MG63 (cell line): ENCODE results near the gene EFHD1. TPM values are rescaled to one million over a fixed set of nuclear protein-coding genes. Genes with fewer than 3 reads are reported as not detected.
"Not testable (repeated sequence)": the region's sequence is repeated elsewhere in the genome, so short reads cannot be mapped to it uniquely, and the experiment has no call there.

Experiments
- DNase-seq: peaks from one replicate; pipeline ENCODE4 v3.0.0-alpha.2; 2020
- H3K27me3 ChIP-seq: fragments of 250-450 bp; sonication (Bioruptor Pico); 2 replicates; pipeline ENCODE4 v1.5.1; 2020; ENCODE audit warnings: mild to moderate bottlenecking, moderate library complexity
- H3K36me3 ChIP-seq: fragments of 250-450 bp; sonication (Bioruptor Pico); 2 replicates; pipeline ENCODE4 v1.5.1; 2020; ENCODE audit warnings: mild to moderate bottlenecking, moderate library complexity
- H3K4me3 ChIP-seq: fragments of 250-450 bp; sonication (Bioruptor Pico); 2 replicates; pipeline ENCODE4 v1.5.1; 2020; ENCODE audit warnings: mild to moderate bottlenecking, moderate library complexity
- H3K9me3 ChIP-seq: fragments of 250-450 bp; sonication (Bioruptor Pico); 2 replicates; pipeline ENCODE4 v1.5.1; 2020; ENCODE audit warnings: mild to moderate bottlenecking, moderate library complexity
- total RNA-seq: library from RNA; depleted of rRNA; stranded (reverse); fragments of >200 nt; shearing (Covaris generic); gene quantifications from 2 replicates; pipeline ENCODE4 v1.2.3, GENCODE V29; 2014; ENCODE audit warnings: low replicate concordance

Gene EFHD1
- total RNA-seq, 1 experiment from 2014 or later: not detected

DNA sequence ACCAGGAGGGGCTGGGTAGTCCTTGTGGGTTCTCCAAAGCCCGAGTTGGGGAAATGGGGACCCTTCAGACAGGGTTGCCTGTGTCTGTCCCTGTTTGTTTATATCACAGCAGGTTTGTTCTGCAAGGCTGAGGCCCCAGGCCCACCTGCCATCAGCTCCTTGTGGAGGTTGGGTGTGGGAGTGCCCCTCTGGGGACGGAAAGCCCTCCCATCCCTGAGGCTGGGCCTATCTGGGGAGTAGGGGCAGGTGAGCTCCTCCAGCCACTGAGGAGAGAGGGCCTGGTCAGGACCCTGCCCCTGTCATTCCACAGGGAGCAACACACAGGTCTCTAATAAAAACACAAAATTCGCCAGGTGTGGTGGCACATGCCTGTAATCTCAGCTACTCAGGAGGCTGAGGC, 23.3 kb upstream of the EFHD1 start:
- H3K9me3 ChIP-seq: no peaks in the 10 kb centered on the region
- no peak for DNase-seq

DNA sequence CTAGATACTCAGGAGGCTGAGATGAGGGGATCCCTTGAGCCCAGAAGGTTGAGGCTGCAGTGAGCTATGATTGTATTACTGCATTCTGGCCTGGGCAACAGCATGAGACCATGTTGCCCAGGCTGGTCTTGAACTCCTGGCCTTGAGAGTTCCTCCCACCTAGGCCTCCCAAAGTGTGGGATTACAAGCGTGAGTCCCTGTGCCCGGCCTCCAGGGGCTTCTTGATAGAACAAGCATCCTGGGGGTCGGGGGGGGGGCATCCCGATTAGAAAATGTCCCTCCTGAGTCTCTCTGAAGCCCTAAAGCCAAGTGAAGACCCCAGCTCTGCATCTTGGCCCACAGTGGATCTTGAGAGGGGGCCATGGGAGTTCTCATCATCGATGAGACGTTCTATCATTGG, 22.3 kb upstream of the EFHD1 start:
- no peaks in the 10 kb centered on the region for H3K27me3 ChIP-seq
- no peaks in the 10 kb centered on the region for H3K36me3 ChIP-seq
- no peaks in the 10 kb centered on the region for H3K9me3 ChIP-seq
- DNase-seq: no peak
- no peak overlapping the region for H3K4me3 ChIP-seq

More for the DNA sequence above, 23.3 kb upstream of the EFHD1 start:
- Histone ChIP-seq H3K36me3 (no peaks in the 10 kb centered on the region), H3K4me3 (no peak overlapping the region), H3K27me3 (no peaks in the 10 kb centered on the region)

DNA sequence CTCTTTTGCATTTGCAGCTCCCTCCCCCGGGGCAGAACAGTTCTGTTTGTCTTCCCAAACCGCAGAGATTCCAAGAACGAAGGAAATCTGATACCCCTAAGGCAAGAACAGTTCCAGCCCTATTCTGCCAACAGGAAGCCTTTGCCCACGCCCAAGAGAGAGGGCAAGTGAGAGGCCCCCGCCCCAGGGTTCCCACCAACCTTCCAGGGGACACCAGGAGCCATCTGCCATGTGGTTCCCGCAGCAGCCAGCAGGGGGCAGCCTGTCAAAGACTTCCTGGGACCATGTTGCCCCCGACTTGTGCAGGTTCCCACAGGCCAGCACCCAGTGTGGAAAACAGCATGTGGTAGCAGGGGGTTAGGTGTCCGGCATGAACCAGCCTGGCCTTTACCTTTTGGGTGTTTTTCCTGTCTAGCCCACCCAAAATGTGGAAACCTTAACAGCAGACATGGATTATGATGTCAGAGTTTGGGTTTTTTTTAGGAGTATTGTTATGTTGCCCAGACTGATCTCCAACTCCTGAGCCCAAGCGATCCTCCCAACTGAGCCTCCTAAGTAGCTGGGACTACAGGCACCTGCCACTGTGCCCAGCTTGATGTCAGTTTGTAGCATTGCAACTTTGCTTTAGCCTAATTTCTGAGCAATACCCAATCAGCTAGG, 21.7 kb upstream of the EFHD1 start:
- Histone ChIP-seq H3K4me3 (no peak overlapping the region), H3K36me3 (no peaks in the 10 kb centered on the region), H3K9me3 (no peaks in the 10 kb centered on the region), H3K27me3 (no peaks in the 10 kb centered on the region)
- DNase-seq: peak; percentile 67

DNA sequence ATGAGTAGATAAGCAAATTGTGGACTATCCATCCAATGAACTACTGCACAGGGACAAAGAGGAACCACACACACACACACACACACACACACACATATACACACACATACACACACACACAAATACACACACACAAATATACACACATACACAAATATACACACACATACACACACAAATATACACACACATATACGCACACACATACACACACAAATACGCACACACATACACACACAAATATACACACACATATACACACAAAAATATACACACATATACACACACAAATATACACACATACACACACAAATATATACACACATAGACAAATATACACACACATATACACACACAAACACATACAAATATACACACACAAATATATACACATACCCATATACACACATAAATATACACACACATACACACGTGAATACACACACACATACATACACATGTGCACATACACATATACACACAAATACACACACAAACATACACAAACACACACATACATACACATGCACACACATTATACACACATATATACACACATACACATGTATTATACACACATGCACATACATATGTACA, 19.8 kb upstream of the EFHD1 start:
- Histone ChIP-seq H3K27me3 (no peaks in the 10 kb centered on the region), H3K9me3 (no peaks in the 10 kb centered on the region), H3K4me3 (no peak overlapping the region), H3K36me3 (no peaks in the 10 kb centered on the region)
- no peak for DNase-seq

DNA sequence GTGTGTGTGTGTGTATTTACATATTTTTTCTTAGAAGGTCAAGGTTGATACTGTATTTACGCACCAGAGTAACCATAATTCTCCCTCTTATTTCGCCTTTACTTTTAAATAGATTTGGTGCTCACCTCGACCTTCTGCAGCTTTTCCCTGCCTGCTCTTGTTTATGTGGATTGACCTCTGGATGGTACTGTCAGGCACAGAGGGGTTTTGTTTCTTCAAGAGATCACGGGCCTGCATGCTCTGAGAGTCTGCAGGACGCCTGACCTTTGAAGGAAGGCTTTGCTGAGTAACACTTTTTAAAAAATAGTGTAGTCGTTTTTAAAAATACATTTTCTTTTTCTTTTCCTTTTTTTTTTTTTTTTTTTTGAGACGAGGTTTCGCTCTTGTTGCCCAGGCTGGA, 18.1 kb upstream of the EFHD1 start:
- Histone ChIP-seq H3K36me3 (no peaks in the 10 kb centered on the region), H3K4me3 (no peak overlapping the region), H3K9me3 (no peaks in the 10 kb centered on the region), H3K27me3 (no peaks in the 10 kb centered on the region)
- DNase-seq: no peak

DNA sequence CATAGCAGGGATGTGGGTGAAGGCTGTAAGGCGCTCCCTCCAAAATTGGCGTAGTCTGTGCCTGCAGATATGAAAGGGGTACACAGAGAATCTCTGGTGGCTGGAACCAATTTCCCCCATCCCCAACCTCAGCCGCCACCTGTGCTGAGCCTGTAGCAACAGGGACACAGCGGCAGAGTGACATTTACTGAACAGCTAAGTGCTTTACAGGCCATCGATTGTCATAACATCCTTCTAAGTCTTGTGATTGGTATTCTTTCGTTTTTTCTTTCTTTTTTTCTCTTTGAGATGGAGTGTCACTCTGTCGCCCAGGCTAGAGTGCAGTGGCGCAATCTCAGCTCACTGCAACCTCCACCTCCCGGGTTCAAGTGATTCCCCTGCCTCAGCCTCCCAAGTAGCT, 12.2 kb upstream of the EFHD1 start:
- H3K36me3 ChIP-seq: no peaks in the 10 kb centered on the region

DNA sequence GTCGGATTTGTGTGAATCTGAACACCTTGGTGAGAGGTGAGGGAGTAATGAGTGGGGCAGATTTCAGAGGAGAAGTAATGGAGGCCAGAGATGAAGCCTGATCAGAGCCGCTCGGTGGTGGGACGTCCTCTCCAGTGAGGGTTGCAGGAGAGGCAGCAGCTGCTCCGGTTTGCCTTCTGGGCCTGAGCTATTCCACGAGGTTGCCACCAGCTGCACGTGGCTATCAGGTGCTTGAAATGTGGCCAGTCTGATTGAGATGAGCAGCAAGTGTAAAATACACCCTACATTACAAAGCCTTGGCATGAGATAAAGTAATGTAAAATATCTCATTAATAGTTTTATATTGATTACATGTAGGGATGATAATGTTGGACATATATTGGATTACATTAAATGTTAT, 10.8 kb upstream of the EFHD1 start:
- DNase-seq: no peak
- Histone ChIP-seq H3K9me3 (no peaks in the 10 kb centered on the region), H3K27me3 (no peaks in the 10 kb centered on the region), H3K36me3 (no peaks in the 10 kb centered on the region), H3K4me3 (no peak overlapping the region)

More for the DNA sequence above, 12.2 kb upstream of the EFHD1 start:
- no peak for DNase-seq
- H3K27me3 ChIP-seq: no peaks in the 10 kb centered on the region
- no peak overlapping the region for H3K4me3 ChIP-seq
- H3K9me3 ChIP-seq: no peaks in the 10 kb centered on the region

DNA sequence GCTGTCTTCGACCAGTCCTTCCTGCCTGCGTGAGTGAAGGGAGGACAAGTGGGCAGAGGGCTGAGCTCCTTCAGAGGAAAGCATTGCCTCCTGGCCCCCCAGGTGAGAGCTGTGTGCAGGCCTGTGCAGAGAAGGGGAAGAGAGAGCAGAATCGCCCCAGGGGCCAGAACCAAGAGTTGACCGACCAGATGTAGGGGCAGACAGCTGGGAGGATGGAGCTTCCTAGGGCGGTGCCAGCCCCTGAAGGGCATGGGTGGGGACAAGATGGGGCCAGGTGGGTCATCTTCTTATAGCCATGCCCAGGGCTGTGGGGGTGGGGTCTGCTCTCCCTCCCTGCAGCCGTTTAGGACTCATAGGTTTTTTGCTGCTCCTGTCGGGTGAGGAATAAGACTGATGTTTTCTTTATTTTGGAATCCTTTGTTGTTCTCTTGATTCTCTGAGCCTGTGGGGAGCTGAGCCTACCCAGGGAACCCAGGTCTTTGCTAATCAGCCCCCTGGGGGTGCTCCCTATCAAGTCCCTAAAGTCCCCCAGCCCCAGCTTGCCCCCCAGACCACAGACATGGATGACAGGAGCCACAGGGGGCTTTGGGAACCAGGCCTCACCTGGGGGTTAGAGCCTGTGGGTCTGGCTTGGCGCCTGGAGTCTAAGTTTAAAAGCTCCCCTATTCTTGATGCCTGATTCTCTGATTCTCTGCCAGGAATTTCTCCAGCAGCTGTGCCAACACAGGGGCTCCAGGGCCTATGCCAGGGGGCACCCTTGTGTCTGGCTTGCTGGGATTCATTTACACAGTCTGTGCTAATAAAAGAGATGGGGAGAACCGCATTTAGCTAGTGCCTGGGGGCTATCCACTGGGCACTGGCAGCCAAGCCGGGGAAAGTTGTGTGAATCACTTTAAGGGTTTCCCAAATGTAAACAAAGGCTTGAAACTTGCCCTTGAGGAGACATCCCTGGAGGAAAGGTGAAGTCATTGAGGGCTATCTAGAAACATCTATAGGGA, 9.3 kb upstream of the EFHD1 start:
- Histone ChIP-seq H3K36me3 (no peaks in the 10 kb centered on the region), H3K4me3 (no peak overlapping the region), H3K27me3 (no peaks in the 10 kb centered on the region), H3K9me3 (no peaks in the 10 kb centered on the region)
- peak; percentile 64 for DNase-seq

DNA sequence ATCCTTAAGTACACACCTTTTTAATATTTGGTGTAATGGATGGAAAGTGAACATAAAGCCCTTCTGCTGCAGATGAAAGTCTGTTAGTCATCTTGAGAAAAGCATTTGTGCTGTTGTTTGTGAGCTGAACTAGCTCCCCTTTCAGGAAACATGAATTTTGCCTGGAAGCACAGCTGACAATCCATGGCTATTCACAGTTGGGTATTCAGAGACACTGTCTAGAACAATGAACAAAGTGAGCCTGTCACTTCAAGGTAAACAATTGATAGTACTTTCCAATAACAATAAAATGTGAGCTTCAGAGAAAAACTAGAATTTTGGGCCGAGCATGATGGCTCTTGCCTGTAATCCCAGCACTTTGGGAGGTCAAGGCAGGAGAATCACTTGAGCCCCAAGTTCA, 6.8 kb upstream of the EFHD1 start:
- no peak overlapping the region for H3K4me3 ChIP-seq
- H3K27me3 ChIP-seq: no peaks in the 10 kb centered on the region
- H3K9me3 ChIP-seq: no peaks in the 10 kb centered on the region
- H3K36me3 ChIP-seq: no peaks in the 10 kb centered on the region
- no peak for DNase-seq

DNA sequence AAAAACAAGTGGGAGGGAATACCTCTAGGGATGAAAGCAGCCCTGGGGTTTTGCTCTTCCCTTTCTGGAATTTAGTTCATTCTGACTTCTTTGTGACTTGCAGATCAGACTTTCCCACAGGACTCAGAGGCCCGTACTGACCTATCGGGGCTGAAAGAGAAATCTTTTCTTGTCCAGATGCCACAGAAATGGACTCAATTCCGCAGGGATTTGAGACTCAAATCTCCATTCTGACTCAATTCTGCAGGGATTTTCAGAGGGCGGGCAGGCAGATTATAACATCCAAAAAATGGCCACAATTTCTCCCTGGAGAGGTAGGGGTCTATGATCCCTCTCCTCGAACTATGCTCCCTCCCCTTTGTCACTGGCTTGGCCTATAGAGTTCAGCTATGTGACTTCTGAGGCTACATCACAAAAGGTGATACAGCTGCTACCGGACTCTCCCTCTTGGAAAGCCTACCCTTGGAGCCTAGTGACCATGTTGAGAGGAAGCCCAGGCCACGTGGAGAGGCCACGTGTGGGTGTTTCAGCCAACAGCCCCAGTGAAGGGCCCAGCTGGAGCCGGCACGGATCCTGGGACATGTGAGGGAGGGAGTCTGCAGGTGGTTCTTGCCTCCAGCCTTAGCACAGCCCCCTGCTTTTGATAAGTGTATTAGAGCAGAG, 4.8 kb upstream of the EFHD1 start:
- H3K9me3 ChIP-seq: no peaks in the 10 kb centered on the region
- no peaks in the 10 kb centered on the region for H3K36me3 ChIP-seq
- H3K27me3 ChIP-seq: peaks cover 14% of the 10 kb centered on the region
- no peak overlapping the region for H3K4me3 ChIP-seq
- no peak for DNase-seq

DNA sequence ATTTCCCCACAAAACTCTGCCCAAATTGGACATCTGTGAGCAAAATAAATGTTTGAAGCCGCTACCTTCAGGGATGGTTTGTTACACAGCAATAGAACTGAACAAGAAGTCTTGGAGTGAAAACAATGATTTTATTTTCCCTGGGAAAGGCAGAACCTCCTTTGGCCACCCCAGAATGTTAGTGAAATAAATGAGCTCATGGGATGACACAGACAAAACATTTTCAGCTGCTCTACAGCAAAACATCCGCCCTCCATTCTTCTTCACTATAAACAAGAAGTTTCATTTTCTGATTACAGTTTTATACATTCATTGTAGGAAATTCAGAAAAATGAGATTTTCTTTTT, 4.3 kb upstream of the EFHD1 start:
- H3K36me3 ChIP-seq: no peaks in the 10 kb centered on the region
- peaks cover 16% of the 10 kb centered on the region for H3K27me3 ChIP-seq
- no peak for DNase-seq
- H3K9me3 ChIP-seq: no peaks in the 10 kb centered on the region
- no peak overlapping the region for H3K4me3 ChIP-seq

DNA sequence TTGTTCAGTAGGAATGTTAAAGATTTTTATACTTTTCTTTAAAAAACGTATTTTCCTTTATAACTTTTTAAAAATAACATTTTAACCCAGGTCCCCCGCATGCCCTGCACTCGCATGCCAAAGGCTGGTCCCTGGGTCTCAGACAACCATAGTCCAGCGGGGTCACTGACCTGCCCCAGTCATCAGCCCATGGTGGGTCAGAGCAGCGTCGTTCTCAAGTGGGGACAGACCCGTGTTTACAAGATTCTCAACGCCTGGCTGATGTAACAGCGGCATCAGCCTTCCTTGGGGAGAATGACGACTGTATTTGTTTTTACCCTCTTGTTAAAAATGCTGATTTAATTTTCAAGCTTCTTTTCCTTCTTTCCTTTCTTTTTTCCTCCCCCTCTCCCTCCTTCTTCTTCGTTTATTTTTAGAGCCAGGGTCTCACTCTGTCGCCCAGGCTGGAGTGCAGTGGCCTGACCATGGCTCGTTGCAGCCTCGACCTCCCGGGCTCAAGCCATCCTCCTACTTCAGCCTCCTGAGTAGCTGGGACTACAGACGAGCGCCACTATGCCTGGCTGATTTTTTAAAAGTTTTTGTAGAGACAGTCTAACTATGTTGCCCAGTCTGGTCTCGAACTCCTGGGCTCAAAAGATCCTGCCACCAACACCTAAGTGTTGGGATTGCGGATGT, 1.0 kb upstream of the EFHD1 start:
- H3K9me3 ChIP-seq: no peaks in the 10 kb centered on the region
- H3K36me3 ChIP-seq: no peaks in the 10 kb centered on the region
- DNase-seq: no peak
- H3K27me3 ChIP-seq: peaks cover 19% of the 10 kb centered on the region
- peak overlapping the region; percentile 54 for H3K4me3 ChIP-seq

DNA sequence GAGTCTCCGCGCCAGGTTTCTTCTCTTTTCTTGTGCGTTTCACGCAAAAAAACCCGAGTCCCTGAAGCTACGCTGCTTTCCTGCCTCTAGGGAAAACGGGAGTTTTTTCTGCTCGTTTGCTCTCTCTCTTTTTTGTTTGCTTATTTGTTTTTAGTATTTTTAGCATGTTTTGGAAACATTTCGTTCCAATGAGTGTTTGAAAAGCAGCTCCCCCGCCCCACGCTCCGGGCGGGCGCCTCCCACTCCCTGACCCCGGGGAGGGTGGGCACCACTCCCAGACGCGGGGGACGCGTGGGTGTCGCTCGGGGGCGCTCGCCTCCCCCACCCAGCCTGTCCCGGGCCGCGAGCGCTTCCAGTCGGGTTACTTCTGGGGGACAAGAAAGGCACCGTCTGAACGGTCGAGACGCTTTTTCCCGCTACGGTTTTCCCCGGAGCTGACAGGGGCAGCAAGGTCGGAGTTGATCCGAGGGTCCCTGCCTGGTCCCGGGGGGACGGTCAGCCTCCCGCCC, 446 bp upstream of the EFHD1 start:
- DNase-seq: peak; percentile 5

DNA sequence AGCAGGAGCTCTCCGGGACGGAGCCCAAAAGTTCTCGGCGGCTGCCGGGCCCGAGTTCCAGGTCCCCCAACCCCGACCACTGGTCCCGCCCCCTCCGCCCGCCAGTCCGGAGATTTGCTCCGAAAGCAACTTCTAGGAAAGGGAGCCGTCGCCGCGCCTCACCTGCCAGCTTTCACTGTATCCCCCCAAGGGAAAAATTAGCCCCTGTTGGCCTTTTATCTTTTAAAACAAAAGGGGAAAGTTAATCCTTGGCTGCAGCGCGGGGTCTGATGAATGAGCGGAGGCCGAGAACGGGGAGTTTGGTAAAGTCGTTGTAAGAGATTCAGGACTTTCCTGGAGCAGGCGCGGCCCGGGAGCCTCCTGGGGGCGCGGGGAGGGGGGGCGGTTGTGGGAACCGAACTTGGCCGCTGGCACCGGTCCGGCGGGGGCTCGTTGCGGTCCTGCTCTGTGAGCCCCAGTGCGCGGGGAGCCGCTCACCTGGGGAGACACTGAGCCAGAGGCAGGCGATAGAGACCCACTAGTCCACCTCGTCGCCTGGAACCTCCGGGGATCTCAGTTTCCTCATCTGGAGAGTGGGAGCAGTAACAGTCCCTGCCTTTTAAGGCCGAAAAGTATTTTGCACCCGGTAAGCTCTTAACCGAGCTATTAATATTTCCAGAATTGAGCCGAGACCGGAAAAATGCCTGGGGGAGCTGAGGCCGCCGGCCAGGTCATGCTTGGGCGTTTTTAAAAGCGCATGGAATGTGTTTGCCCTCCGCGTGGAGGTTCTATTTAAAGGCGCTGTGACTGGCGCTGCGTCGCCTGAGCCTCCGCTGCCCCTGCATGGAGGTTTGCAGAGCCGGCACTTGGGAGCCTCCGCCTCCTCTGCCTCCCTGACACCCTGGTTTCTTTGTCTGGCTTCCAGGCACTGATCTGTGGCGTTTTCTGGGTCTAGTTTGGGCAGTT, 1.1 kb downstream of the EFHD1 start:
- no peak for DNase-seq
- Histone ChIP-seq H3K27me3 (peaks cover 19% of the 10 kb centered on the region), H3K36me3 (no peaks in the 10 kb centered on the region), H3K4me3 (no peak overlapping the region), H3K9me3 (no peaks in the 10 kb centered on the region)

More for the DNA sequence above, 446 bp upstream of the EFHD1 start:
- H3K4me3 ChIP-seq: peak overlapping the region; percentile 54
- no peaks in the 10 kb centered on the region for H3K9me3 ChIP-seq
- H3K36me3 ChIP-seq: no peaks in the 10 kb centered on the region
- peaks cover 19% of the 10 kb centered on the region for H3K27me3 ChIP-seq

DNA sequence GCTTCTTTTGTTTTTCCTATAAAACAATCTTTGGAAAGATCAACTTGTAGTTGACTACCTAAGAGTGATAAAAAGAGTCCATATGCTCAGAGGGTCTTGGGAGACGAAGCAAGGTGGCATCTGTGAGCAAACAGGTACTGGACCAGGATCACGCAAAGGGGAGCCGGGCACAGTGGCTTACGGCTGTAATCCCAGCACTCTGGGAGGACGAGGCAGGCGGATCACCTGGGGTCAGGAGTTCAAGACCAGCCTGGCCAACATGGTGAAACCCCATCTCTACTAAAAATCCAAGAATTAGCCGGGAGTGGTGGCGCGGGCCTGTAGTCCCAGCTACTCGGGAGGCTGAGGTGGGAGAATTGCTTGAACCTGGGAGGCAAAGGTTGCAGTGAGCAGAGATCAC, 2.0 kb downstream of the EFHD1 start:
- not testable (repeated sequence) for H3K9me3 ChIP-seq, H3K36me3 ChIP-seq, H3K4me3 ChIP-seq, DNase-seq
- H3K27me3 ChIP-seq: peaks cover 19% of the 10 kb centered on the region
